HEK293 (cell line): ENCODE results near the gene SORD.

Source experiments
- BCL11B ChIP-seq: fragments of 450-650 bp; formaldehyde crosslinking; IDR thresholded peaks from 2 replicates; pipeline ENCODE4 v1.5.1; 2016; ENCODE audit warnings: low read depth, missing biosample characterization, missing genetic modification characterization
- CTCF ChIP-seq: fragments of 450-650 bp; formaldehyde crosslinking; IDR thresholded peaks from 2 replicates; pipeline ENCODE4 v1.5.1; 2016; ENCODE audit warnings: missing biosample characterization, missing genetic modification characterization
- ELK4 ChIP-seq: IDR thresholded peaks from 2 replicates; pipeline ENCODE4 v1.6.1; 2011; ENCODE audit warnings: mild to moderate bottlenecking, low read depth, low read length, borderline replicate concordance
- FEZF1 ChIP-seq: fragments of 450-650 bp; formaldehyde crosslinking; IDR thresholded peaks from 2 replicates; pipeline ENCODE4 v1.5.1; 2016; ENCODE audit warnings: missing biosample characterization, missing genetic modification characterization
- GLIS2 ChIP-seq: fragments of 450-650 bp; formaldehyde crosslinking; IDR thresholded peaks from 2 replicates; pipeline ENCODE4 v1.5.1; 2016; ENCODE audit warnings: missing biosample characterization, missing genetic modification characterization
- KLF1 ChIP-seq: fragments of 450-650 bp; formaldehyde crosslinking; IDR thresholded peaks from 2 replicates; pipeline ENCODE4 v1.5.1; 2016; ENCODE audit warnings: missing biosample characterization, missing genetic modification characterization
- SP7 ChIP-seq: fragments of 450-650 bp; formaldehyde crosslinking; IDR thresholded peaks from 2 replicates; pipeline ENCODE4 v1.5.1; 2016; ENCODE audit warnings: missing biosample characterization, missing genetic modification characterization
- ZBTB21 ChIP-seq: fragments of 450-650 bp; formaldehyde crosslinking; IDR thresholded peaks from 2 replicates; pipeline ENCODE4 v1.5.1; 2017; ENCODE audit warnings: missing biosample characterization, missing genetic modification characterization
- ZBTB48 ChIP-seq: fragments of 450-650 bp; formaldehyde crosslinking; IDR thresholded peaks from 2 replicates; pipeline ENCODE4 v1.5.1; 2016; ENCODE audit warnings: missing biosample characterization, missing genetic modification characterization
- ZFP69B ChIP-seq: fragments of 450-650 bp; formaldehyde crosslinking; IDR thresholded peaks from 2 replicates; pipeline ENCODE4 v1.5.1; 2016; ENCODE audit warnings: missing biosample characterization, missing genetic modification characterization
- ZIC2 ChIP-seq: fragments of 450-650 bp; formaldehyde crosslinking; IDR thresholded peaks from 2 replicates; pipeline ENCODE4 v1.5.1; 2016; ENCODE audit warnings: missing biosample characterization, missing genetic modification characterization
- ZNF140 ChIP-seq: fragments of 450-650 bp; formaldehyde crosslinking; IDR thresholded peaks from 2 replicates; pipeline ENCODE4 v1.5.1; 2016; ENCODE audit warnings: missing biosample characterization, missing genetic modification characterization
- ZNF146 ChIP-seq: fragments of 450-650 bp; formaldehyde crosslinking; IDR thresholded peaks from 2 replicates; pipeline ENCODE4 v1.5.1; 2016; ENCODE audit warnings: missing biosample characterization, missing genetic modification characterization
- ZNF148 ChIP-seq: fragments of 450-650 bp; formaldehyde crosslinking; IDR thresholded peaks from 2 replicates; pipeline ENCODE4 v1.5.0; 2017; ENCODE audit warnings: missing biosample characterization, missing genetic modification characterization, borderline replicate concordance
- ZNF169 ChIP-seq: fragments of 450-650 bp; formaldehyde crosslinking; IDR thresholded peaks from 2 replicates; pipeline ENCODE4 v1.5.1; 2016; ENCODE audit warnings: missing biosample characterization, missing genetic modification characterization
- ZNF202 ChIP-seq: fragments of 450-650 bp; formaldehyde crosslinking; IDR thresholded peaks from 2 replicates; pipeline ENCODE4 v1.5.1; 2016; ENCODE audit warnings: missing biosample characterization, missing genetic modification characterization, borderline replicate concordance
- ZNF292 ChIP-seq: fragments of 450-650 bp; formaldehyde crosslinking; IDR thresholded peaks from 2 replicates; pipeline ENCODE4 v1.5.1; 2016; ENCODE audit warnings: low read depth, missing biosample characterization, missing genetic modification characterization, borderline replicate concordance
- ZNF433 ChIP-seq: fragments of 450-650 bp; formaldehyde crosslinking; IDR thresholded peaks from 2 replicates; pipeline ENCODE4 v1.5.1; 2016; ENCODE audit warnings: missing biosample characterization, missing genetic modification characterization, low read depth
- ZNF629 ChIP-seq: fragments of 450-650 bp; formaldehyde crosslinking; IDR thresholded peaks from 2 replicates; pipeline ENCODE4 v1.5.1; 2017; ENCODE audit warnings: missing biosample characterization, missing genetic modification characterization
- ZNF707 ChIP-seq: fragments of 450-650 bp; formaldehyde crosslinking; IDR thresholded peaks from 2 replicates; pipeline ENCODE4 v1.5.1; 2016; ENCODE audit warnings: missing biosample characterization, missing genetic modification characterization
- ZNF792 ChIP-seq: fragments of 450-650 bp; formaldehyde crosslinking; IDR thresholded peaks from 2 replicates; pipeline ENCODE4 v1.5.1; 2016; ENCODE audit warnings: missing biosample characterization, missing genetic modification characterization
- TF ChIP-seq, protein P1 (sequence below): fragments of 450-650 bp; formaldehyde crosslinking; IDR thresholded peaks from 2 replicates; pipeline ENCODE4 v1.5.1; 2016; ENCODE audit warnings: missing biosample characterization, missing genetic modification characterization
- TF ChIP-seq, protein P2 (sequence below): fragments of 450-650 bp; formaldehyde crosslinking; IDR thresholded peaks from 2 replicates; pipeline ENCODE4 v1.5.1; 2016; ENCODE audit warnings: missing biosample characterization, missing genetic modification characterization
- TF ChIP-seq, protein P3 (sequence below): fragments of 450-650 bp; IDR thresholded peaks from 2 replicates; pipeline ENCODE4 v1.5.1; 2018; ENCODE audit warnings: missing biosample characterization, missing genetic modification characterization
- TF ChIP-seq, protein P4 (sequence below): fragments of 450-650 bp; formaldehyde crosslinking; IDR thresholded peaks from 2 replicates; pipeline ENCODE4 v1.5.1; 2017; ENCODE audit warnings: missing biosample characterization, missing genetic modification characterization

Gene SORD

GRCh38 chr15:45088801-45089711, 66.1 kb downstream of the SORD start (continued):
- TF ChIP-seq SP7 (peak; percentile 52; the same call in 1 of the 2 replicates), ZNF707 (tag by site-specific recombination) (no peak), ZIC2 (tag by site-specific recombination) (0 out of 2 replicates have a peak, but pooled peaks have one; percentile 20), BCL11B (no peak), ZNF169 (tag by site-specific recombination) (no peak), ZNF433 (tag by site-specific recombination) (no peak), ZFP69B (tag by site-specific recombination) (no peak), FEZF1 (no peak; the same call in 1 of the 2 replicates), ZNF140 (tag by site-specific recombination) (no peak), ZBTB21 (tag by site-specific recombination) (no peak), CTCF (tag by site-specific recombination) (no peak), ELK4 (no peak), ZNF146 (tag by site-specific recombination) (no peak), ZNF292 (tag by site-specific recombination) (no peak), ZNF148 (no peak), ZNF792 (tag by site-specific recombination) (no peak), KLF1 (tag by site-specific recombination) (0 out of 2 replicates have a peak, but pooled peaks have one; percentile 14), ZNF629 (tag by site-specific recombination) (no peak), ZNF202 (tag by site-specific recombination) (no peak), ZBTB48 (tag by site-specific recombination) (peak; percentile 30; the same call in 1 of the 2 replicates), GLIS2 (tag by site-specific recombination) (peak; percentile 23; the same call in 1 of the 2 replicates)
- TF ChIP-seq, protein P1, sequence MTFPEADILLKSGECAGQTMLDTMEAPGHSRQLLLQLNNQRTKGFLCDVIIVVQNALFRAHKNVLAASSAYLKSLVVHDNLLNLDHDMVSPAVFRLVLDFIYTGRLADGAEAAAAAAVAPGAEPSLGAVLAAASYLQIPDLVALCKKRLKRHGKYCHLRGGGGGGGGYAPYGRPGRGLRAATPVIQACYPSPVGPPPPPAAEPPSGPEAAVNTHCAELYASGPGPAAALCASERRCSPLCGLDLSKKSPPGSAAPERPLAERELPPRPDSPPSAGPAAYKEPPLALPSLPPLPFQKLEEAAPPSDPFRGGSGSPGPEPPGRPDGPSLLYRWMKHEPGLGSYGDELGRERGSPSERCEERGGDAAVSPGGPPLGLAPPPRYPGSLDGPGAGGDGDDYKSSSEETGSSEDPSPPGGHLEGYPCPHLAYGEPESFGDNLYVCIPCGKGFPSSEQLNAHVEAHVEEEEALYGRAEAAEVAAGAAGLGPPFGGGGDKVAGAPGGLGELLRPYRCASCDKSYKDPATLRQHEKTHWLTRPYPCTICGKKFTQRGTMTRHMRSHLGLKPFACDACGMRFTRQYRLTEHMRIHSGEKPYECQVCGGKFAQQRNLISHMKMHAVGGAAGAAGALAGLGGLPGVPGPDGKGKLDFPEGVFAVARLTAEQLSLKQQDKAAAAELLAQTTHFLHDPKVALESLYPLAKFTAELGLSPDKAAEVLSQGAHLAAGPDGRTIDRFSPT (tag by site-specific recombination): no peak
- TF ChIP-seq, protein P2, sequence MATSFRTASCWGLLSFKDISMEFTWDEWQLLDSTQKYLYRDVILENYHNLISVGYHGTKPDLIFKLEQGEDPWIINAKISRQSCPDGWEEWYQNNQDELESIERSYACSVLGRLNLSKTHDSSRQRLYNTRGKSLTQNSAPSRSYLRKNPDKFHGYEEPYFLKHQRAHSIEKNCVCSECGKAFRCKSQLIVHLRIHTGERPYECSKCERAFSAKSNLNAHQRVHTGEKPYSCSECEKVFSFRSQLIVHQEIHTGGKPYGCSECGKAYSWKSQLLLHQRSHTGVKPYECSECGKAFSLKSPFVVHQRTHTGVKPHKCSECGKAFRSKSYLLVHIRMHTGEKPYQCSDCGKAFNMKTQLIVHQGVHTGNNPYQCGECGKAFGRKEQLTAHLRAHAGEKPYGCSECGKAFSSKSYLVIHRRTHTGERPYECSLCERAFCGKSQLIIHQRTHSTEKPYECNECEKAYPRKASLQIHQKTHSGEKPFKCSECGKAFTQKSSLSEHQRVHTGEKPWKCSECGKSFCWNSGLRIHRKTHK (tag by site-specific recombination): no peak
- TF ChIP-seq, protein P3, sequence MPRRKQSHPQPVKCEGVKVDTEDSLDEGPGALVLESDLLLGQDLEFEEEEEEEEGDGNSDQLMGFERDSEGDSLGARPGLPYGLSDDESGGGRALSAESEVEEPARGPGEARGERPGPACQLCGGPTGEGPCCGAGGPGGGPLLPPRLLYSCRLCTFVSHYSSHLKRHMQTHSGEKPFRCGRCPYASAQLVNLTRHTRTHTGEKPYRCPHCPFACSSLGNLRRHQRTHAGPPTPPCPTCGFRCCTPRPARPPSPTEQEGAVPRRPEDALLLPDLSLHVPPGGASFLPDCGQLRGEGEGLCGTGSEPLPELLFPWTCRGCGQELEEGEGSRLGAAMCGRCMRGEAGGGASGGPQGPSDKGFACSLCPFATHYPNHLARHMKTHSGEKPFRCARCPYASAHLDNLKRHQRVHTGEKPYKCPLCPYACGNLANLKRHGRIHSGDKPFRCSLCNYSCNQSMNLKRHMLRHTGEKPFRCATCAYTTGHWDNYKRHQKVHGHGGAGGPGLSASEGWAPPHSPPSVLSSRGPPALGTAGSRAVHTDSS (tag by site-specific recombination): no peak
- TF ChIP-seq, protein P4, sequence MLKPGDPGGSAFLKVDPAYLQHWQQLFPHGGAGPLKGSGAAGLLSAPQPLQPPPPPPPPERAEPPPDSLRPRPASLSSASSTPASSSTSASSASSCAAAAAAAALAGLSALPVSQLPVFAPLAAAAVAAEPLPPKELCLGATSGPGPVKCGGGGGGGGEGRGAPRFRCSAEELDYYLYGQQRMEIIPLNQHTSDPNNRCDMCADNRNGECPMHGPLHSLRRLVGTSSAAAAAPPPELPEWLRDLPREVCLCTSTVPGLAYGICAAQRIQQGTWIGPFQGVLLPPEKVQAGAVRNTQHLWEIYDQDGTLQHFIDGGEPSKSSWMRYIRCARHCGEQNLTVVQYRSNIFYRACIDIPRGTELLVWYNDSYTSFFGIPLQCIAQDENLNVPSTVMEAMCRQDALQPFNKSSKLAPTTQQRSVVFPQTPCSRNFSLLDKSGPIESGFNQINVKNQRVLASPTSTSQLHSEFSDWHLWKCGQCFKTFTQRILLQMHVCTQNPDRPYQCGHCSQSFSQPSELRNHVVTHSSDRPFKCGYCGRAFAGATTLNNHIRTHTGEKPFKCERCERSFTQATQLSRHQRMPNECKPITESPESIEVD (tag by site-specific recombination): no peak
